ENCODE results near the gene STMP1. TPM values are rescaled to one million over a fixed set of nuclear protein-coding genes. Genes with fewer than 3 reads are reported as not detected.
A peak's percentile ranks its signal among the peaks of the same experiment; 100 is the strongest.

The STMP1 gene
- total RNA-seq, 1 donor, result 18.8 TPM

DNA sequence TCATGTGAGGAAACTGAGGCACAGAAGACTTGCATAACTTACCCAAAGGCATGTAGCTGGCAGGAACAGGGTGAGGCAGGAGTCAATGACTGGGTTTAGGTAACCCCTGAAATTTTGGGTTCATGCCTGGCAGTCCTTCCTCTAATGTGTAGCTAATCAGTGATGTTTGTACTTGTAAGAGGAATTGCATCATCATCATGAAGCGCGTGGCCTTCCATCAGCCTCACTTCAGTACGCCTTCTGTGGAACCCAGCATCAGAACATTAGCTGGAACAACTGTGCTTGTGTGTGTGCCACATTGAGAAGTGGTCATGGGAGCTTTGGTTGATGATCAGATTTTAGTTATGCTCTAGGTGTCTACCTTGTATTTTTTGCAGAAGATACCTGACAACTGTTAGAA, 18.2 kb upstream of the STMP1 start:
- no peak for DNase-seq (ENCODE audit: insufficient read length, low spot score, missing footprints)

DNA sequence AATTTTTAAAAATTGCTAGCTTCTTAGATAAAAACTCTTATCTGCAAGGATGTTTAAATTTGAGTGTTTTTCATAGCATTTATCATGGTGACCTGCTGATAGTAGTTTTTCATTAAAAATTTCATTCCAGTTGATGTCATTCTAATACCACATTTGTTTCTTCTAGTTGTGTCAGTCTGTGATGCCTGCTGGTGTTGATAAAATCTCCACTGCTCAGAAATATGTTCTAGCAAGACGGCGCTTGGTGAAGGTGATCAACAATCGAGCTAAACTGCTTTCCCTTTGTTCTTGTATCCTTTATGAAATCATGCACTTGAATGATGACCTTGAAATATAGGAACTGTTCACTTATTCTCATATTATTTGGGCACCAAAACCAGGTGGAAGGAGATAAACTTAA, 17.6 kb upstream of the STMP1 start:
- TF ChIP-seq, protein P1, sequence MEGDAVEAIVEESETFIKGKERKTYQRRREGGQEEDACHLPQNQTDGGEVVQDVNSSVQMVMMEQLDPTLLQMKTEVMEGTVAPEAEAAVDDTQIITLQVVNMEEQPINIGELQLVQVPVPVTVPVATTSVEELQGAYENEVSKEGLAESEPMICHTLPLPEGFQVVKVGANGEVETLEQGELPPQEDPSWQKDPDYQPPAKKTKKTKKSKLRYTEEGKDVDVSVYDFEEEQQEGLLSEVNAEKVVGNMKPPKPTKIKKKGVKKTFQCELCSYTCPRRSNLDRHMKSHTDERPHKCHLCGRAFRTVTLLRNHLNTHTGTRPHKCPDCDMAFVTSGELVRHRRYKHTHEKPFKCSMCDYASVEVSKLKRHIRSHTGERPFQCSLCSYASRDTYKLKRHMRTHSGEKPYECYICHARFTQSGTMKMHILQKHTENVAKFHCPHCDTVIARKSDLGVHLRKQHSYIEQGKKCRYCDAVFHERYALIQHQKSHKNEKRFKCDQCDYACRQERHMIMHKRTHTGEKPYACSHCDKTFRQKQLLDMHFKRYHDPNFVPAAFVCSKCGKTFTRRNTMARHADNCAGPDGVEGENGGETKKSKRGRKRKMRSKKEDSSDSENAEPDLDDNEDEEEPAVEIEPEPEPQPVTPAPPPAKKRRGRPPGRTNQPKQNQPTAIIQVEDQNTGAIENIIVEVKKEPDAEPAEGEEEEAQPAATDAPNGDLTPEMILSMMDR (IDR thresholded peaks at IDR 0.05; ENCODE audit: extremely low read depth, low read depth, low read length), result no peak
- DNase-seq (ENCODE audit: insufficient read length, low spot score, missing footprints), result no peak
- no peak overlapping the region for H3K27ac ChIP-seq (ENCODE audit: low read depth, low read length)
- H2AFZ ChIP-seq (ENCODE audit: low read length), result no peak overlapping the region
- no peaks in the 10 kb centered on the region for H3K79me2 ChIP-seq (ENCODE audit: insufficient read depth, low read length)
- H3K4me2 ChIP-seq (ENCODE audit: insufficient read depth, low read length), result no peak overlapping the region
- no peaks in the 10 kb centered on the region for H3K4me1 ChIP-seq (ENCODE audit: insufficient read depth, low read length)
- no peaks in the 10 kb centered on the region for H3K9me3 ChIP-seq (ENCODE audit: low read depth, low read length)
- H3K36me3 ChIP-seq (ENCODE audit: insufficient read depth, low read length), result peaks cover 38% of the 10 kb centered on the region
- H3K27me3 ChIP-seq (ENCODE audit: insufficient read depth, low read length), result no peaks in the 10 kb centered on the region
- H3K4me3 ChIP-seq (ENCODE audit: insufficient read depth, low read length), result no peak overlapping the region
- no peaks in the 10 kb centered on the region for H4K20me1 ChIP-seq (ENCODE audit: insufficient read depth, low read length)

More for the DNA sequence above, 18.2 kb upstream of the STMP1 start:
- Histone ChIP-seq H3K36me3 (ENCODE audit: insufficient read depth, low read length) (peaks cover 44% of the 10 kb centered on the region), H3K27me3 (ENCODE audit: insufficient read depth, low read length) (no peaks in the 10 kb centered on the region), H3K9me3 (ENCODE audit: low read depth, low read length) (no peaks in the 10 kb centered on the region), H3K27ac (ENCODE audit: low read depth, low read length) (no peak overlapping the region), H3K4me2 (ENCODE audit: insufficient read depth, low read length) (no peak overlapping the region), H3K4me3 (ENCODE audit: insufficient read depth, low read length) (no peak overlapping the region), H3K79me2 (ENCODE audit: insufficient read depth, low read length) (no peaks in the 10 kb centered on the region), H4K20me1 (ENCODE audit: insufficient read depth, low read length) (no peaks in the 10 kb centered on the region), H3K4me1 (ENCODE audit: insufficient read depth, low read length) (no peaks in the 10 kb centered on the region), H2AFZ (ENCODE audit: low read length) (no peak overlapping the region)
- TF ChIP-seq, protein P1 (IDR thresholded peaks at IDR 0.05; ENCODE audit: extremely low read depth, low read depth, low read length), result no peak

DNA sequence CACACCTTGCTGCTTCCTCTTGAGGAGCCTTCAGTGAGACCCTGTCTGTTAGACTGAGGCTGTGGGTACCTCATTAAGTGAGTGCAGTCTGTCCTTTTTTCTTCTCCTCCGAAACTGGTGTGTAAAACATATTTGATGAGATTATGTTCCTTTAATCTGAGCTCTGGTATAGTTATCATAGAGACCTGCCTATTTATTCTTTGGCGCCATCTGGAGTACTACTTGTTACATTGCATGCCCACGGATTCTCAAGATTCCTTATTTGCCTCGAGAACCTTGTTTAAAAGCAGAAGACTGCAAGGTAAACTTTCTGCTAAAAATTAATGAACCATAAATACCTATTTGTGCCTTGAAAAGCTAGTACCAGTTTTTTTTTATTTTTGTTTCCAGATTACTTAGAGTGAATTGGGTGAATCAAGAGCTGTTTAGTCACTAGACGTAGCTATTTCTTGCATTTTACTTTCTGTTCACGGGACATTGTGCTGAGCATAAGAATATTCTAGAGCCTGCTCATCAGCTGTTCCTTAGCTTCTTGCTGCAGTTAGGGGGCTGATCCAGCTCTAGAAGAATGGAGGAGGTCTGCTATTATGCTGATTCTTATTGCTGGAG, 16.9 kb upstream of the STMP1 start:
- no peak overlapping the region for H3K4me3 ChIP-seq (ENCODE audit: insufficient read depth, low read length)
- peaks cover under 1% of the 10 kb centered on the region for H3K4me1 ChIP-seq (ENCODE audit: insufficient read depth, low read length)
- TF ChIP-seq, protein P1 (IDR thresholded peaks at IDR 0.05; ENCODE audit: extremely low read depth, low read depth, low read length), result peak; percentile 72
- no peaks in the 10 kb centered on the region for H4K20me1 ChIP-seq (ENCODE audit: insufficient read depth, low read length)
- H2AFZ ChIP-seq (ENCODE audit: low read length), result peak overlapping the region; percentile 54
- H3K79me2 ChIP-seq (ENCODE audit: insufficient read depth, low read length), result no peaks in the 10 kb centered on the region
- H3K9me3 ChIP-seq (ENCODE audit: low read depth, low read length), result no peaks in the 10 kb centered on the region
- H3K27ac ChIP-seq (ENCODE audit: low read depth, low read length), result no peak overlapping the region
- no peaks in the 10 kb centered on the region for H3K27me3 ChIP-seq (ENCODE audit: insufficient read depth, low read length)
- H3K36me3 ChIP-seq (ENCODE audit: insufficient read depth, low read length), result peaks cover 37% of the 10 kb centered on the region
- H3K4me2 ChIP-seq (ENCODE audit: insufficient read depth, low read length), result no peak overlapping the region
- DNase-seq (ENCODE audit: insufficient read length, low spot score, missing footprints), result no peak

DNA sequence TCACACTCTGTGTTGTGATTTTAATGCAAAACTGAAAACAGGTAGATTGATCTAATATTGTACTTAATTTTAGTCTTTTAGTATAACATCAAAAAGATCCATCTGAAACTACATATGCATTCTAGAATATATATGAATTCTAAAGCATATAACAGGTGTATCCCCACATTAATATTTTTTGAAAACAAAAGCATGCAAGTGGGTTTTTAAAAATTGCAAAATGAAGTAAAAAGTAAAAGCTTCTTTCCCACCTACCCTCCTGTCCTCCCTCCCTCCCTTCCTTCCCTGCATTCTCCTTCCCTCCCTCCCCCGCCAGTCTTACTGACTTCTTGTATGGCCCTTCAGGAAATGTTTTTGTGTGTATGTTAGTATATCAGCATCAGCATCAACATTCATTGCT, 14.6 kb upstream of the STMP1 start:
- no peaks in the 10 kb centered on the region for H3K9me3 ChIP-seq (ENCODE audit: low read depth, low read length)
- H3K4me2 ChIP-seq (ENCODE audit: insufficient read depth, low read length), result no peak overlapping the region
- H3K27ac ChIP-seq (ENCODE audit: low read depth, low read length), result no peak overlapping the region
- no peaks in the 10 kb centered on the region for H3K27me3 ChIP-seq (ENCODE audit: insufficient read depth, low read length)
- no peak for DNase-seq (ENCODE audit: insufficient read length, low spot score, missing footprints)
- no peak overlapping the region for H2AFZ ChIP-seq (ENCODE audit: low read length)
- H3K79me2 ChIP-seq (ENCODE audit: insufficient read depth, low read length), result no peaks in the 10 kb centered on the region
- no peaks in the 10 kb centered on the region for H4K20me1 ChIP-seq (ENCODE audit: insufficient read depth, low read length)
- TF ChIP-seq, protein P1 (IDR thresholded peaks at IDR 0.05; ENCODE audit: extremely low read depth, low read depth, low read length), result no peak
- H3K4me1 ChIP-seq (ENCODE audit: insufficient read depth, low read length), result peaks cover 8% of the 10 kb centered on the region
- H3K4me3 ChIP-seq (ENCODE audit: insufficient read depth, low read length), result no peak overlapping the region
- H3K36me3 ChIP-seq (ENCODE audit: insufficient read depth, low read length), result peaks cover 31% of the 10 kb centered on the region

All from osteoblast (primary cell).